ENCODE results near the gene FYN. TPM values are rescaled to one million over a fixed set of nuclear protein-coding genes. Genes with fewer than 3 reads are reported as not detected.

Gene FYN
- total RNA-seq, 2 donors from 2014 or later = 13.7 to 103 TPM

DNA sequence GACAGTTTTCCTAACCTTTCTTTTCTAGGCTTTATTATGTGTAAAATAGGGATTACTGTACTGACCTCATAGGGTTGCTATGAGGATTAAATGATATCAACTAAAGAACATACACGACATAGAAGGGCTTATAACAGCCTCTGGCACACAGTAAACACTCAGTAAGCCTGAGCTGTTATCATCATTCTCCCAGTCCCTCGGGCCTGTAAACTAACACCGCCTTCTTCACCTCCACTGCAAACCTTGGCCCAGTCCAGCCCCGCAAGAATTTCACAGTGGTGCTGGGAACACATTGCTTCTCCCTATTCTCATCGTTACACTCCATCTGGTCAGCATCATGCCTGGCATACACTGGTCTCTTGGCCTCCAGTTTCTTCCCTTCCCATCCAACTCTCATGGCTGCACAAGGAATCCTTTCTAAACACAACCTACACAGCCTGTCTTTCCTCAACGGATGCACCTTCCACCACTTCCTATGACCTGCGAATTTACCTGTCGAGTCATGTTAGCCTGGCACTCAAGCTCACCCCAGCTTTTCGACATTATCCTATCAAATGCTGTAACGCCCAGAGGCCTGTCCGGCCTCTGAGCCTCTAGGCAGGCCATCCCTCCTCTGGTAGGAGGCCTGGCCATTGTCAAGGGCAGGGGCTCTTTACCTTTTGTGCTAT lies 92.1 kb downstream of the FYN start:
- WGBS = 68% methylated on average over 11 of the region's 11 CpGs
- no peak overlapping the region for H3K27ac ChIP-seq
- no peak overlapping the region for H3K4me3 ChIP-seq
- intact Hi-C loops (cut with DNase I) = no loop called here
- no peaks in the 10 kb centered on the region for H3K9me3 ChIP-seq
- TF ChIP-seq POLR2A (IDR thresholded peaks at IDR 0.05) (no peak), POLR2AphosphoS5 (IDR thresholded peaks at IDR 0.05) (no peak), CTCF (IDR thresholded peaks at IDR 0.05) (no peak)
- DNase-seq (ENCODE audit: low spot score) = no peak
- H3K36me3 ChIP-seq = no peaks in the 10 kb centered on the region
- no peaks in the 10 kb centered on the region for H3K4me1 ChIP-seq (replicated peaks)
- no peaks in the 10 kb centered on the region for H3K27me3 ChIP-seq (replicated peaks; ENCODE audit: insufficient read depth)

- H3K4me3 ChIP-seq = no peak overlapping the region
- TF ChIP-seq POLR2AphosphoS5 (IDR thresholded peaks at IDR 0.05) (no peak), POLR2A (IDR thresholded peaks at IDR 0.05) (no peak), CTCF (IDR thresholded peaks at IDR 0.05) (no peak)
- H3K27me3 ChIP-seq (replicated peaks; ENCODE audit: insufficient read depth) = no peaks in the 10 kb centered on the region
- no peaks in the 10 kb centered on the region for H3K36me3 ChIP-seq
- H3K4me1 ChIP-seq (replicated peaks) = no peaks in the 10 kb centered on the region
- no peaks in the 10 kb centered on the region for H3K9me3 ChIP-seq
- H3K27ac ChIP-seq = no peak overlapping the region
- no peak for DNase-seq (ENCODE audit: low spot score)
- intact Hi-C loops (cut with DNase I) = no loop called here
- WGBS = 89% methylated on average over 5 of the region's 5 CpGs
These were observed 92.9 kb downstream of the FYN start for GRCh38 chr6:111780393-111780792.

DNA sequence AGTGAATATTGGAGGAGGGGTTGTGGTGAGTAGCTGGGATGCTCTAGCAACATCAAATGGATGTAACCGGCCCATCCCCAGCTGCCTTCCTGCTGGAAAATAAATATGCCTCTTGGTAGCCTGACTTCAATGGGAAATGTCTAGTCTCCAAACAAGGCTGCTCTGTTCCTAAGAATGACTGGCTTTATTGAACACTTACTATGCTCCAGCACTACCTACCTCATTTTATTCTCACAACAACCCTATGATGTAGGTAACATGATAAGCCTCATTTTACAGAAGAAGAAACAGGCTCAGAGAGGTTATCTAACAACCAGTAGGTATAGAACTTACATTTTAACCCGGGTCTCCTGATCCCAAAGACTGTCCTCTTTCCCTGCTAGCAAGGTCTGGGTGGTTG lies 93.6 kb downstream of the FYN start:
- H3K27me3 ChIP-seq (replicated peaks; ENCODE audit: insufficient read depth) = no peaks in the 10 kb centered on the region
- intact Hi-C loops (cut with DNase I) = no loop called here
- H3K36me3 ChIP-seq = no peaks in the 10 kb centered on the region
- no peak for TF ChIP-seq POLR2A (IDR thresholded peaks at IDR 0.05)
- H3K9me3 ChIP-seq = no peaks in the 10 kb centered on the region
- no peaks in the 10 kb centered on the region for H3K4me1 ChIP-seq (replicated peaks)
- no peak for DNase-seq (ENCODE audit: low spot score)
- H3K4me3 ChIP-seq = no peak overlapping the region
- H3K27ac ChIP-seq = no peak overlapping the region
- 90% methylated on average over 2 of the region's 2 CpGs for WGBS

GRCh38 chr6:111779031-111779430 lies 94.2 kb downstream of the FYN start:
- TF ChIP-seq POLR2A (IDR thresholded peaks at IDR 0.05) (no peak), CTCF (IDR thresholded peaks at IDR 0.05) (no peak), POLR2AphosphoS5 (IDR thresholded peaks at IDR 0.05) (no peak)
- H3K4me3 ChIP-seq = no peak overlapping the region
- 96% methylated on average over 3 of the region's 3 CpGs for WGBS
- no peak overlapping the region for H3K27ac ChIP-seq
- intact Hi-C loops (cut with DNase I) = no loop called here
- no peaks in the 10 kb centered on the region for H3K36me3 ChIP-seq
- DNase-seq (ENCODE audit: low spot score) = no peak
- H3K9me3 ChIP-seq = no peaks in the 10 kb centered on the region
- H3K27me3 ChIP-seq (replicated peaks; ENCODE audit: insufficient read depth) = no peaks in the 10 kb centered on the region
- no peaks in the 10 kb centered on the region for H3K4me1 ChIP-seq (replicated peaks)

DNA sequence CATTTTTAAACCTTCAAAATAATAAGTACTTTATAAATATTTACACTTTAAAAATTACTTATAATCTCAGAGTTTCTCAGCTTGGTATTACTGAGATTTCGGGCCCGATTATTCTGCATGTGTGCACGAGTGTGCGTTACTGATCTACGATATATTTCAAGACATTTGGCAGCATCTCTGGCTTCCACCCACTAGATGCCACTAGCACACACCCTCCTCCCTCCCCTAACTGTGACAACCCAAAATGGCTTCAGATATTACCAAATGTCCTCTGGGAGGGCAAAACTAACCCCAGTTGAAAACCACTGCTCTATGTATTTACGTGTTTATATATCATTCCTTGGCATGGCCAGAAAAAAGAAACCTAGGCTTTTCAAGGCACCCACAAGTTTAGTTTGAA lies 95.9 kb downstream of the FYN start:
- Histone ChIP-seq H3K4me3 (no peak overlapping the region), H3K4me1 (replicated peaks) (no peaks in the 10 kb centered on the region), H3K27ac (no peak overlapping the region), H3K36me3 (no peaks in the 10 kb centered on the region), H3K27me3 (replicated peaks; ENCODE audit: insufficient read depth) (no peaks in the 10 kb centered on the region), H3K9me3 (no peaks in the 10 kb centered on the region)
- DNase-seq (ENCODE audit: low spot score) = no peak
- intact Hi-C loops (cut with DNase I) = no loop called here
- WGBS = 95% methylated on average over 6 of the region's 6 CpGs
- TF ChIP-seq POLR2A (IDR thresholded peaks at IDR 0.05) (no peak), POLR2AphosphoS5 (IDR thresholded peaks at IDR 0.05) (no peak), CTCF (IDR thresholded peaks at IDR 0.05) (no peak)
